NCI-H2081 treated with DMSO at 0.1 percent for 48 hours (cell line): Measurements from ENCODE around the gene MCC.

ENCODE experiments used
- DNase-seq: peaks from one replicate; lab custom pipeline; 2025; lab: John Stamatoyannopoulos, UW

MCC gene

GRCh38 chr5:113487781-113488644 is at the start of gene MCC:
Gene MCC, minus strand, starts transcription at chr5:113488453.
- DNase-seq: peak; percentile 11

- no peak for DNase-seq
Measured at GRCh38 chr5:113531481-113532159, 43.4 kb upstream of the MCC start.

GRCh38 chr5:113527746-113528145 is 39.5 kb upstream of the MCC start:
- DNase-seq: no peak

GRCh38 chr5:113526421-113526820 is 38.2 kb upstream of the MCC start:
- DNase-seq: no peak

- no peak for DNase-seq
Measured at GRCh38 chr5:113524927-113525326, 36.7 kb upstream of the MCC start.

- DNase-seq: no peak
Measured at GRCh38 chr5:113523168-113523567, 34.9 kb upstream of the MCC start.

GRCh38 chr5:113520899-113521298 is 32.6 kb upstream of the MCC start:
- no peak for DNase-seq

- DNase-seq: no peak
Measured at GRCh38 chr5:113520429-113520828, 32.2 kb upstream of the MCC start.

GRCh38 chr5:113519412-113519811 is 31.2 kb upstream of the MCC start:
- DNase-seq: no peak

- DNase-seq: no peak
Measured at GRCh38 chr5:113518884-113519283, 30.6 kb upstream of the MCC start.

GRCh38 chr5:113514289-113514635 is 26.0 kb upstream of the MCC start:
- no peak for DNase-seq

GRCh38 chr5:113513384-113514288 is 25.4 kb upstream of the MCC start, which contains the start of gene YTHDC2:
Gene YTHDC2, plus strand, starts transcription at chr5:113513694. Its CDS starts 202 bp downstream, at chr5:113513896.
- peak; percentile 25 for DNase-seq

- DNase-seq: no peak
Measured at GRCh38 chr5:113512341-113512740, 24.1 kb upstream of the MCC start.

- DNase-seq: peak; percentile 3
Measured at GRCh38 chr5:113510836-113511451, 22.7 kb upstream of the MCC start.

GRCh38 chr5:113508756-113509155 is 20.5 kb upstream of the MCC start:
- DNase-seq: no peak

- DNase-seq: no peak
Measured at GRCh38 chr5:113507601-113508000, 19.3 kb upstream of the MCC start.

GRCh38 chr5:113505181-113505580 is 16.9 kb upstream of the MCC start:
- DNase-seq: no peak

GRCh38 chr5:113503146-113503545 is 14.9 kb upstream of the MCC start:
- no peak for DNase-seq

GRCh38 chr5:113502073-113502472 is 13.8 kb upstream of the MCC start:
- DNase-seq: no peak

- DNase-seq: no peak
Measured at GRCh38 chr5:113495422-113495841, 7.2 kb upstream of the MCC start.

GRCh38 chr5:113493446-113493845 is 5.2 kb upstream of the MCC start:
- no peak for DNase-seq

- no peak for DNase-seq
Measured at GRCh38 chr5:113491022-113491421, 2.8 kb upstream of the MCC start.
